Hepatic stellate cell (primary cell): Measurements from ENCODE around the gene CSMD2.

Source experiments
- DNase-seq: peaks from one replicate; pipeline ENCODE4 v3.0.0; 2011; ENCODE audit warnings: low spot score

CSMD2 gene

DNA sequence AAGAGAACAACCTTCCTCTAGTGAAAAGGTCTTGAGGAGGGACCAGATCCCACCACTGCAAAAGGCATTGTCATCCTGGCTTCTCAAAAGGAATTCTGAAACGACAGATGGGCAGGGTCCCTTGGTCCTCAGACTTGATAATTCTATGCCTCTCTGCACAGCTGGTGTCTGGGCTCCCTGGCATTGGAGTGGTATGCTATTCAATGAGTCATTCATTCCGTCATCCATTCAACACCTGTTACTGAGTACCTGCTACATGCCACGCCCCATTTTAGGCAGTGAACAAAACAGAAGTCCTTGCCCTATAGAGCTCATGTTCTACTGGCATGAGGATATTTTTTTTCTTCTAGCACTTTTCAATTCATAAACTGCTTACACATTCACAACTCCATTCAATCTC lies 347.0 kb downstream of the CSMD2 start:
- DNase-seq, result no peak

DNA sequence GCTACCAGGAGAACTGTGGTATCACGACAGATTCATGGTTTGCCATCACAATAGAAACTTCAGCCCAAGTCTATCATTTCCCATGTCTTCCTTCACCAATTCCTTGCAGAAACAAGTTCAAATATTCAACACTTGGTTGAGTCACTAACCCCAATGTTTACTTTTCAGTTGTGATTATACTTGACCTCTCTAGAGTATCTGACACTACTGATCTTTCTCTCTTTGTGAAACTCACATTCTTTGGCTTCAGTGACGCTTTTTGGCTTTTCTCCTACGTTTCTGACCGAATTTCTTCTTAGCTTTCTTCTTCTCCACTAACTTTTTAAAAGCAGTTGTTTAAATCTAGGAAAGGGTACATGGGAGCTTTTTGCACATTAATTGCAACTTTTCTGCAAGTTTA lies 350.0 kb downstream of the CSMD2 start:
- DNase-seq, result no peak

DNA sequence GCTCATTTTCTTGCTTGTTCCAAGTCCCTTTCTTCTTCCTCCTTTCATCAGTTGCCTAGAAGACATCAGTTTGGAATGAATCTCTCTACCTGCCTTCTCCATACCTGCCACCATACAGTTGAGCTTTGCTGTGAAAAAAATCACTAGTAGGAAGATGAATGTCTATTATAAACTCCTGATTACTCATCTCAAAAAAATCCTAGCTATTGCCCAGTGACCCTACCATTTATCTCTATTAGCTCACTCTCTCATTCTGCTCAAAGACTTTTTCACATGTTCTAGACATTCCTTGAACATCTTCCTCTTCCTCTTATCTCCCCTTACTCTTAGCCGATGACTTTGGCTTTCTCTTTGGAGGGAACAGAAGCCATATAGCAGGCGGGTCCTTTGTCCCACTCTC lies 350.9 kb downstream of the CSMD2 start:
- no peak for DNase-seq

DNA sequence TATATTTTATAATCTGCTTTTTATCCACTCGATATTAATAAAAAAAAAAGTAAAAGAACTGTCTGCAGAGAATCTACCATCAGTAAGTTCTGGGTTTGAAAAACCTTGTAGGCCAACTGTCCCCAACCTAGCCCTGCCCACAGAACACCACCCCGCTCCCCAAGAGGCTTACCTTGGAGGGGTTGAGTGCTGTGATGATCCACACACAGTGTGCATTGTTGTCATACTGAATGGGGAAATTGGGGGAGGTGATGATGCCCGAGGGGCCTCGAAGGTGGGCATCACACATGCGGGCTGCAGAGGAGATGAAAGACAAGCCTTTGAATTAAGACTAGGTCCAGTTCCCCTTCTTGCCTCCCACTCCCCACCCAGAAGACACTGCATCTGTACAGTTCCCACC lies 354.5 kb downstream of the CSMD2 start:
- DNase-seq, result no peak

DNA sequence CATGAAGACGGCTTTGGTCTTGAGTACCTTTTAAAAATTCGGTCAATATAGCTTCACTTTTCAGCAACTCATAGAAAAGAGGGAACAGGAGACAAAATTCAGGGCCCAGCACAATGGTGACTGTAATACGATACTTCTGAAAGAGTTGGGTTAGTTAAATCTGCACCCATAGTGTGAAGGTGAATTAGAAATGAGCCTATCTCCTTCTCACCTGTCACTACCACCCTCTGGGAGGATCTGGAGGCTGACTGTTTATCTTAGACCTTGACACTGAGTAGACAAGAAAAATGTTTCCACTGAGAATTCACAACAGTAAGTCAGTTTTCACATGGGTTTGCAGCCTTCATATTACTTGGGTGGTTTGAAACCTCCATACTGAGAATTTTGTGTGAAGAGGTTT lies 359.0 kb downstream of the CSMD2 start:
- no peak for DNase-seq

DNA sequence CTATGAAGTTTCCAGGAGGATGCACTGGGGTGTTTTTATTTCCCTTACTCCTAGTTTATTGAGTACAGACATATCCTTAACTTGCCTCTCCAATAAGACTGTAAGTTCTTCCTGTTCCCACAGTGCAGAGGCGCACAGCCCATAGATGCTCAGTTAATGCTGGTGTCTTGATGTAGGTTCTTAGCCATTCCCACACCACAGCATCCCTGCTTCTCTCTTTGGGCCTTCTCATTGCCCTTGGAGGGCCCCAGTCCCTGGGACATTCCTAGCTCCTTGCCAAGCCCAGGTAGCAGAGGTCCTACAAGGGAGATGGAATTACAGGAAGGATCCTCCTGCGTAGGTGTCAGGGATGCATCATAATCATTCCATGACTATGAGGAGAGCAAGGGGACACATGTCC lies 362.8 kb downstream of the CSMD2 start:
- no peak for DNase-seq

DNA sequence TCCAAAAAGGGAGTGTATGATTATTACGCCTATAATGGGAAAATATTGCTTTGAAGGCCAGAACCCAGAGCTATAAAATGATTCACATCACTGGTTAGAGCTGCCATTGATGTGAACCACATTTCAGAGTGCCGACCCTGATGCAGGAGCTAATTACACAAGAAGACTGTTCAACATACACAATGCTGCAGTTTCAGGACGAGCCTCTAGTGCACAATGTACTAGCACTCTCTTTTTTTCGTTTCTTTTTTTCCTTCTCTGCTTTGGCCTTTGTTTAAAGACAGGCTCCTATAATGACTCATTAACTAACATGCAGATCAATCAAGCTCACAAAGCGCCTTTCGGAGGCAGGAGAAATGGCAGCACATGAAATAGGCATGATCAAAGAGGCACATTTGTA lies 367.2 kb downstream of the CSMD2 start:
- no peak for DNase-seq

DNA sequence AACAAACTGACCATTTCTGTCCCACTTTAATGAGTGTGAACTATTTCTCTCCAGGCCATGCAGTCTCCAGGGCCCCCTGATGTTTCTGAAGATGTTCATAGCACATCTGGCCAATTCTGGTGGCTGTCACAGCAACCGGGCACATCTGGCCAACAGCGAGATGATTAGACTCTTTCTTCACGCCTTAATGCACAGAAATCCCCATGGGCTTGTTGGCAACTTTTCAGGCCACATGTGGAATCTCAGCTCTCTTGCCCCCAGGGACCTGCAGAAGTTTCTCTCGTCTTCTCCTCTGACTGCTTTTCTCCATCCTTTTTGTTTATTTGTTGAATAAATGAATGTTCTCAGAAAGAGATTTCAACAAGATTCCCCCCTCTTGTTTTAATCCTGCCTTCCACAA lies 372.4 kb downstream of the CSMD2 start:
- DNase-seq, result no peak

DNA sequence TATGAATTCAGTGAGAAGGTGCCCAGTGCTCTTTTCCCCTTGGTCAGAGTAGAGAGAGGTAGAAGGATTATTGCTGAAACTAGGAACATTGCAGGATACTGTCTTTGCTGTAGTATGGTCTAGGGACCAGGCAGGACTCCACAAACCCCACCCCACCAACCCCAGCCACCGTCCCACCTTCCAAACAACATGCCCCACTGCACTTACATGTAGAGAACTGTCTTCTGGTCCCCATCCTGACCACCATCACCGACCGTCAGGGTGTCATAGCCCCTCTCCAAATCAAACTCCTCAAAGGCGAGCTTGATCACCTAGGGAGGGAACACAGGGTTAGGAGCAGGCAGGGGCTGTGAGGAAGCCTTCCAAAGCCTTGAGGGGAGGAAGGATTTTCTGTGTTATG lies 372.8 kb downstream of the CSMD2 start:
- DNase-seq, result no peak

DNA sequence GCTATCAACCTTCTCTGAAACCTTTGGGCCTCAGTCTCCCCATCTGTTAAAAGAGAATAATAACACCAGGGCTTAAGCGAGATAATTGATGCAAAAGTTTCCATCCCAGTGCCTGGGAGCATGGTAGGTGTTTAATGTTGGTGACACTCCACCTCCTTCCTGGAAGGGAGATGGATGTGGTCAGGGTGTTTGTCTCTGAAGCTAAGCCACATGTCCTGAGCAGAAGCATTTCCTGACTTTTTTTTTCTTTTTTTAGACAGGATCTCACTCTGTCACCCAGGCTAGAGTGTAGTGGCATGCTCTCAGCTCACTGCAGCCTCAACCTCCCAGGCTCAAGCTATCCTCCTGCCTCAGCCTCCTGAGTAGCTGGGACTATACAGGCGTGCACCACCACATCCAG lies 373.8 kb downstream of the CSMD2 start:
- no peak for DNase-seq

DNA sequence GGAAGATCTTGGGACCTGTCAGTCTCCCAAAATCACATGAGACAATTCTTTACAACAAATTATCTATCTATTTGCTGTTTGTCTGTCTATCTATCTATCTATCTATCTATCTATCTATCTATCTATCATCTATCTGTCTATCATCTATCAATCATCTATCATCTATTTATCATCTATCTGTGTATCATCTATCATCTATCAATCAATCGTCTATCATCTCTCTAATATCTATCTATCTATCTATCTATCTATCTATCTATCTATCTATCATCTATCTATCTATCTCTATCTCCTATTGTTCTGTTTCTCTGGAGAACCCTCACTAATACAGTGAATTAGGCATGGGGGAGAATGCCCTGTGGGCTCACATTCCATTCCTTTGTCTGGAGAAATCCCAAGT lies 374.5 kb downstream of the CSMD2 start:
- no peak for DNase-seq

DNA sequence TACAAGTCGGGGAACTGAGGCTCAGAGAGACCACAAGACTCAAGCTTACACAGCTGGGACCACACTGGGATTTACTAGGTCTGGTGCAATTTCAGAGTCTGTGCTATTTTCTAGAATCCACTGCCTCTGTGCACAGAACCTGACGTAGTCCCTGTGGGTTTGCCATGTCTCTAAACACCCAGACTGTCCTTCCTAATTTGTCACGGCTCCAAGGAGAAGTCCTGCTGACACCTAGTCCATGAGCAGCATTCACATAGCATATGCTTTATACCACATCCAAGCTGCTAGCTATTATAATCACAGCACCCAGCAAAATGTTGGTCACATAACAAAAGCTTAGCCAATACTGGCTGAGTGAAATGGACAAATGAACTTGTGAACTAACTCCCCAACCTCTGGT lies 380.2 kb downstream of the CSMD2 start:
- no peak for DNase-seq

DNA sequence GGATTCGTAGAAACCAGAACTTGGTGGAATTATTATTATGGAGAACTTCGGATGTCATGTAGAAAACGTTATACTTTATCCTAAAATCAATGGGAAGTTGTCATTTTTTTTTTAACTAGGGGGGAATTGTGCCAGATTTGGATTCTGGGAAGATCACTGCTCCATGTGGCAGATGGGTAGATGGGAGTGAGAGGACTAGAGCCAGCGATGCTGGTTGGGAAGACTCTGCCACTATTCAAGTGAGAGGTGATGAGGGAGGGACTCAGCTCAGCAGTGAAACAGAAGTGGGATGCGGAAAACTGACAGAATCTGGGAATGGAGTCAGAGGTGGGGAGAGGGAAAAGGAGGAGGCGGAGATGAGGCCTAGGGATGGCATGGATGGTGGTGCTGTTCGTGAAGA lies 382.3 kb downstream of the CSMD2 start:
- no peak for DNase-seq

DNA sequence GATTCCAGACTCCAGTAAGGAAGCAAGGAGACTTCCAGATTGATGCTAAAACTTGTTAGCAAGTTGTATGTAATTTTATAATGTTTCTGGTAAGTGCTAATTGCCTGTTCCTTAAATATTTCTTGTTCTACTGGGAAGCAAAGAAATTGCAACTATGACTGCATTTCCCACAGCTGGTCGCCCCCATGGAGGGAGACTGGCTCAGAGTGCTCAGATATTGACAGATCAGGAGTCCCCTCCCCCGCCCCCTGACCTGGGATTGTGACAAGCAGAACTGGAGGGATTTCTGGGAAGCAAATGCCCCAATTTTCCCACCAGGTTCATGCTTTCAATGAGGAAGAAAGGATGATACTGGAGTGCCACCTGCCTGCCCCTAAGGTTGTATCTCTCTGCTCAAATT lies 383.4 kb downstream of the CSMD2 start:
- no peak for DNase-seq

DNA sequence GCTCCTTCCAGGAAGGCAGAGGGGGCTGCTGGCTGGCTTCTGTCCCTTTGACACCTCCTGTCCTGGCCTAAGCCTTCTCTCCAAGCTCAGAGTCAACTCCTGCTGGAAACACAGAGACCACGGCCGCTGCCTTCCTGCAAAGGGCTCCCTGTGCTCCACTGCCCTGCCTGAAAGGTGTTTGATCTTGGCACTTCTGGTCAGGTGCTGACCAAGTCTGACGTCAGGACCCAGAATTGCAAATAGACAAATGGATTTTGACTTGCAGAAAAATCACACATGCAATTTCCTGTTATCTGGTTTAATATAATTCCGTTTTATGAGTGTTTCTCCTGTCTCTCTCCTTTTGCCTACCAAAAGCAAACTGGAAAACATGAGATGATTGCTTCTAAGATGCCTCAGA lies 387.7 kb downstream of the CSMD2 start:
- DNase-seq, result no peak

DNA sequence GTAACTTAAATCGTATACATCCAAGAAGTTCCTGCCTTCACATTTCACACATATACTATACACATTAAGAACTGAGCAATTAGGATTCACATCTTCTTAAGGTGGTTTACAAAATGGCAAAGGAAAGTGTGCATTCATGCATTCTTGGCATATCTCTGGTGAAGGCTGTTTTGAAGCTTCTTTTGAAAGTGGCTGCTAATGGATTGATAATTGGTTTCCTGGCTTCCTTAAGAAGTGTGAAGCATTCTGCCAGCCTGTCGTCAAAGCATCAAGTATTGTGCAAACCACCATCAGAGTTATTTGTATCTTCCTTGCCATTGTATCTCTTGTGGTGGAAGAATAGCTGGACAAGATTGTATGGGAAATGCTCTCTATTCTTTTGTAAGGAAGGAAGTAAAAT lies 396.2 kb downstream of the CSMD2 start:
- no peak for DNase-seq

DNA sequence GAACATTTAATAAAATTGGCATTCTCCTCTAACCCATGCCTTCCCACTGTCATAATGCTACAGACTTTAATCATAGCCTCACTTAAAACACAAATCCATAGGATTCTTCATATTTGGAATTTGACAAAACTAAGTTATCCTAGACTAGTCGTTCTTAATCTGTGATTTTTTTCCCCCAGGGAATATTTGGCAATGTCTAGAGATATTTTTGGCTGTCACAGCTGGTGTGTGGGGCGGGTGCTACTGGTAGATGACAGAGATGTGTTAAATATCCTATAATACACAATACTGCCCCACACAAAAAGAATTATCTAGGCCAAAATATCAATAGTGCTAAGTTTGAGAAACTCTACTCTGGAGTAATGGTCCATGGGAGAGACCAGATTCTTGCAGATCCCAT lies 396.9 kb downstream of the CSMD2 start:
- no peak for DNase-seq

DNA sequence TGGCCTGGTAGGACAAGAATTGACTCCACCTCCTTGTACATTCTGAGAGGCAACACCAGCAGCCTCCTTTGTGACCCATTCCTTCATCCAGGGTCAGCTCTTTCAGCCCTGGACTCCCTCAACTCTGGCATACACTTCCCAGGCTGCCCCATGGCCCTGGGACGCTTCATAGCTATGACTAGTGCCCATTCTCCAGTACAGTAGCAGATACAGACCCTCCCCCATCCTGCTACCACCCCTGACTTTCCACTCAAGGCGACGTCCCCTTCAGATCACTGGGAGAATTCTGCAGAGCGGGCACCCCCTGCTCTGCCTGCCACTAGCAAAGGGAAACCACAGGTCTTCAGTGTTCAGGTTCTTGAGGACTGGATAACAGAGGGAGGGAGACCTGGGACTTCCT lies 400.9 kb downstream of the CSMD2 start:
- no peak for DNase-seq

DNA sequence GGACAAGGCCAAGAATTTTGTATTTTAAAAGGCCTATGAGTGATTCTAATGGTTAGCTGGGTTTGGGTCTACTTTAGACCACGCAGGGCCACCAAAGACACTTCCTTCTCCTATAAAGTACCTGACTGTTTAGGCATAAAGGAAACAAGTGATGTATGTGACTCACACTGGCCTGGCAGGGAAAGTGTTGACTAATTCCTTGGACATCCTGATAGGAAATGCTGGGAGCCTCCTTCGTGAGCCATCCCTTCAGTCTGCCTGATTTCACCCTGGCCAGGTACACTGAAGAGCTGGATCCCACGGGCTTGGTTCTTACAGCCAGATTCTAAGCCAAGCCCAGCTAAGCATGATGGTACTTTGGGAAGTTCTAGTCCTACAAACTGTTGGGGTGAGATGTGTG lies 401.6 kb downstream of the CSMD2 start:
- DNase-seq, result no peak

DNA sequence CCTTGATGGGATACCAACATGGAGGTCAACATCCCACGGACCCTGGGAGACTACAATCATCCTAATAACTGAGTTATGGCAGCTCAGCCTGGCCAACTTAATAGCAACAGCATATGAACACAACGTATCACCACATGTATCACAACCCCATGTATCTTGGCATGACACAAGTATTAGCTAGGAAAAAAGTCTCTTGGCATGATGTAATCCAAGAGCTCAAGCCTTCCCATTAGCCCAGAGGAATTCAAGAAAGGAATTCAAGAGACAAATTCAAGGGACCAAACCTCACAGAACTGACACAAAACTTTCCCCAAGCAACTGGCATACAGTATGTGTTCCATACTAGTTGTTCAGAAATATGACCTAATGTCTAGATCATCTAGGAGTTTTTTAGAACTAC lies 402.1 kb downstream of the CSMD2 start:
- DNase-seq, result no peak

DNA sequence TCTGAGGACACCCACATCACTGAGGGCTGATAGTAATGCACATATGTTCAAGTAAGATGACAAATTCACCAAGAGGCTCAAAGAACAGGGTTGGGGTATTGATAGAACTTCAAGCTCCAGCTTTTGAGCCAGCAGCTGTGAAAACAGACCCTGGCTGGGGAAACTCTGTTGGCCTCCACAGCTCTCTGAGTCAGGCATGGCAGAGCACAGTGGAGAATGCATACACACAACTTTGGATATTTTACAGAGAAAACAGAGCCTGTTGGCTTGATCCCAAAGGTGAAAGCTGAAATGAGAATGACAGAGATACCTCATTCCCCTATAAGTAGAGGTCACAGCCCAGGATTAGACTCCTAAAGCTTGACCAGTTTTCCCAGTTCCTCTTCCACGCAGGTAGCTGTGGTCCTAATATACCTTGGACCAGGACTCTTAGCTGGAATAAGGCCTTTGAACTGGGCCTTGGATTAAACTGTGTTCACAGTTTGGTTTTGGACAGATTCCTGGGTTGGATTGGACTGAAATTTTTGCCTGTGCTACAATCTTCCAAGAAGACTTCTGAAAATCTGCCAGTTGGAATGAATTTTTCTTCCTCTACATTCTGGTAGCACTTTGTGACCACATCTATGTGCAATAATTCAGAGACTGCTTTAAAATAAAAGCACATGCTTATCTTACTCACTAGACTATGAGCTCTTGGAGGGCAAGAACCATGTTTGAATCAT lies 402.8 kb downstream of the CSMD2 start:
- DNase-seq, result no peak

DNA sequence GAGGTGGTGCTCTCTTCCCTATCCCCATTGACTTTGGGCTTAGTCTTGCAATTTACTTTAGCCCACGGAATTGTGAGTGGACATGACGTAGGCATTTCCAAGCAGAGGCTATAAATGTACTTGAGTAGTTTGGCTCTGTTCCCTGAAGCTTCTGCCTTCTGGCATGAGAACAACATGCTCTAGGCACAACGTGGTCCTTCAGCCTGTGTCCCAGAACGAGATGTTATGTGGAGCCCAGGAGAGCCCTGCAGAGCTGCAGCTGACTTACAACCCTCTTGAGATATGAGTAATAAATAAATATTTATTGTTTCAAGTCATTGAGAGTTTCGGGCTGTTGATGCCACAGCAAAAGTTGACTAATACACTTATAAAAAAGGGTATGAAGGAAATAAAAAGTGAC lies 406.3 kb downstream of the CSMD2 start:
- DNase-seq, result no peak

DNA sequence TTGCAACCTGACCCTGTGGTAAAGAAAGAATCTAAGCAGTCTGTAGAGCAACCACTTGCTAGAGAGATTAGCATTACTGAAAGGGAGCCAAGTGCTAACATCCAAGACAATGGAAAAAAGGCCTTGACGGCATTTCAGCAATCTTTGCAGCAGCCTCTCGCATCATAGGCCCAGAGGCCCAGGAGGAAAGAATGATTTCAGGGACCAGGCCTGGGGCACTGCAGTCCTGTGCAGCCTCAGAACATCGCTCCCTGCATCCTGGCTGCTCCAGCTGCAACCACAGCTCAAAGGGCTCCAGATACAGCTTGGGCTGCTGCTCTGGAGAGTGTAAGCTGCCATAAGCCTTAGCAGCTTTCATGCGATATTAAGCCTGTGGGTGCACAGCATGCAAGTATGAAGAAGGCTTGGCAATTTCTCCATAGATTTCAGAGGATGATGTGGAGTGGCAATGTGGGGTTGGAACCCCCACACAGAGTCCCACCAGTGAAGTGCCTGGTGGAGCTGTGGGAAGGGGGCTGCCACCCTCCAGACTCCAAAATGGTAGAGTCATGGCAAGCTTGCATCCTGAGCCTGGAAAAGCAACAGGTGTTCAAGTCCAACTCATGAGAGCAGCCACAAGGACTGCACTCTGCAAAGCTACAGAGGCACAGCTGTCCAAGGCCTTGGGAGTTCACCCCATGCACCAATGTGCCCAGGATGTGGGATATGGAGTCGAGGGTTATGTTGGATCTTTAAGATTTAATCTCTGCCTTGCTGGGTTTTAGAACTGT lies 411.8 kb downstream of the CSMD2 start:
- DNase-seq, result no peak

DNA sequence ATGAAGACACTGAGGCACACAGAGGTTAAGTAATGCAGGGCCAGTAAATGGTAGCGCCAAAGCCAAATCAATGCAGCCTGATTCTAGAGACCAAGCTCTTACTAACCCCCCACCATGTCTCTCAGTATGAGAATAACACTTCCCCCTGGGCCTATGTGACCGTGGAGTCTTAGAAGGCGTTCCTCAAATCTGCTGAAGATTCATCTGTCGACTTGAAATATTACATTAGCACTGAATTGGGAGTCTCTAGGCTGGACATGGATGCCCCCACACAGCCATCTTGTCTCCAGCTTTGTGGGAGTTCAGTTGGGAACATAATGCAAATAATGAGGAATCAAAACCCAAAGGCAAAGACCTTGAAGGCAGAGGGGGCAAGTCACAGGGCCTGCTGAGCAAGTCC lies 419.1 kb downstream of the CSMD2 start:
- DNase-seq, result no peak
